ENCODE data around the gene PFKL. TPM values are rescaled to one million over a fixed set of nuclear protein-coding genes. Genes with fewer than 3 reads are reported as not detected.

The PFKL gene
- total and polyA plus RNA-seq, 2 experiments from 2014 or later, result 40.3 to 106 TPM

- Mint-ChIP-seq H3K4me3 (no peak overlapping the region), H3K9me3 (no peaks in the 10 kb centered on the region), H3K27ac (no peak overlapping the region), H3K27me3 (ENCODE audit: insufficient read depth, low read depth, poor library complexity) (peaks cover 6% of the 10 kb centered on the region), H3K36me3 (ENCODE audit: low read depth) (no peaks in the 10 kb centered on the region), H3K4me1 (no peaks in the 10 kb centered on the region)
- no peak overlapping the region for H3K27ac ChIP-seq (ENCODE audit: low read depth)
- no peaks in the 10 kb centered on the region for H4K20me1 ChIP-seq (replicated peaks; ENCODE audit: insufficient read depth)
- H3F3A ChIP-seq (replicated peaks; ENCODE audit: low read depth), result no peaks in the 10 kb centered on the region
- no peak overlapping the region for H3K4me3 ChIP-seq
- no peak for TF ChIP-seq ETS1 (IDR thresholded peaks at IDR 0.05)
- TF ChIP-seq NANOG (IDR thresholded peaks at IDR 0.05; ENCODE audit: borderline replicate concordance), result no peak
- TF ChIP-seq EZH2phosphoT487 (IDR thresholded peaks at IDR 0.05; ENCODE audit: unreplicated experiment), result no peak
- H3K4me1 ChIP-seq (ENCODE audit: insufficient read depth), result no peaks in the 10 kb centered on the region
- no peak overlapping the region for H2AFZ ChIP-seq
- H3K79me2 ChIP-seq (replicated peaks; ENCODE audit: insufficient read depth), result no peaks in the 10 kb centered on the region
- no peak for DNase-seq (ENCODE audit: low spot score)
- no peaks in the 10 kb centered on the region for H3K36me3 ChIP-seq (ENCODE audit: insufficient read depth)
- no peak for ATAC-seq
- no peak overlapping the region for H3K4me2 ChIP-seq
- no peaks in the 10 kb centered on the region for H3K27me3 ChIP-seq (ENCODE audit: insufficient read depth)
- no peaks in the 10 kb centered on the region for H3K9me2 ChIP-seq (ENCODE audit: insufficient read depth)
These were observed 45.8 kb upstream of the PFKL start for GRCh38 chr21:44253832-44254710.

- Mint-ChIP-seq H3K36me3 (ENCODE audit: low read depth) (no peaks in the 10 kb centered on the region), H3K9me3 (no peaks in the 10 kb centered on the region), H3K27me3 (ENCODE audit: insufficient read depth, low read depth, poor library complexity) (peaks cover 6% of the 10 kb centered on the region), H3K27ac (no peak overlapping the region), H3K4me1 (no peaks in the 10 kb centered on the region), H3K4me3 (no peak overlapping the region)
- no peaks in the 10 kb centered on the region for H3K4me1 ChIP-seq (ENCODE audit: insufficient read depth)
- H3K79me2 ChIP-seq (replicated peaks; ENCODE audit: insufficient read depth), result no peaks in the 10 kb centered on the region
- H3K9me2 ChIP-seq (ENCODE audit: insufficient read depth), result no peaks in the 10 kb centered on the region
- DNase-seq (ENCODE audit: low spot score), result no peak
- ATAC-seq, result no peak
- H2AFZ ChIP-seq, result no peak overlapping the region
- H3K4me2 ChIP-seq, result no peak overlapping the region
- H3K4me3 ChIP-seq, result no peak overlapping the region
- H3K27ac ChIP-seq (ENCODE audit: low read depth), result no peak overlapping the region
- H3K27me3 ChIP-seq (ENCODE audit: insufficient read depth), result no peaks in the 10 kb centered on the region
- H3F3A ChIP-seq (replicated peaks; ENCODE audit: low read depth), result no peaks in the 10 kb centered on the region
- no peaks in the 10 kb centered on the region for H3K36me3 ChIP-seq (ENCODE audit: insufficient read depth)
- H4K20me1 ChIP-seq (replicated peaks; ENCODE audit: insufficient read depth), result no peaks in the 10 kb centered on the region
- no peak for TF ChIP-seq REST (IDR thresholded peaks at IDR 0.05; ENCODE audit: unreplicated experiment)
- no peak for TF ChIP-seq ZNF462 (CRISPR knock-in tag; IDR thresholded peaks at IDR 0.05)
- no peak for TF ChIP-seq EZH2phosphoT487 (IDR thresholded peaks at IDR 0.05; ENCODE audit: unreplicated experiment)
- no peak for TF ChIP-seq NANOG (IDR thresholded peaks at IDR 0.05; ENCODE audit: borderline replicate concordance)
- no peak for TF ChIP-seq CTCF (conservative IDR thresholded peaks at IDR 0.05; ENCODE audit: low read depth in 2 of 2)
- no peak for TF ChIP-seq JUNB (IDR thresholded peaks at IDR 0.05; ENCODE audit: unreplicated experiment)
These were observed 44.3 kb upstream of the PFKL start for GRCh38 chr21:44255511-44255981.
